ENCODE results near the gene ADIPOQ.
"Not testable (repeated sequence)": the region's sequence is repeated elsewhere in the genome, so short reads cannot be mapped to it uniquely, and the experiment has no call there.

DNA sequence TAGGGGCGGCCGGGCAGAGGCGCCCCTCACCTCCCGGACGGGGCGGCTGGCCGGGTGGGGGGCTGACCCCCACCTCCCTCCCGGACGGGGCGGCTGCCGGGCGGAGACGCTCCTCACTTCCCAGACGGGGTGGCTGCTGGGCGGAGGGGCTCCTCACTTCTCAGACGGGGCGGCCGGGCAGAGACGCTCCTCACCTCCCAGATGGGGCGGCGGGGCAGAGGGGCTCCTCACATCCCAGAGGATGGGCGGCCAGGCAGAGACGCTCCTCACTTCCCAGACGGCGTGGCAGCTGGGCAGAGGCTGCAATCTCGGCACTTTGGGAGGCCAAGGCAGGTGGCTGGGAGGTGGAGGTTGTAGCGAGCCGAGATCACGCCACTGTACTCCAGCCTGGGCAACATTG is 42.4 kb downstream of the ADIPOQ start:
- TF ChIP-seq POLR2A, SPI1, TAF1 (IDR thresholded peaks at IDR 0.05; ENCODE audit: low read depth, low read length): not testable (repeated sequence)

Measured in GM12891 (cell line).